NB4 (cell line): ENCODE results near the gene ZC2HC1B.

Experiments
- DNase-seq: peaks from one replicate; pipeline ENCODE4 v3.0.0; 2010; ENCODE audit warnings: low read depth
- H3K4me3 ChIP-seq: one replicate; pipeline ENCODE4 v1.5.1; 2011; ENCODE audit warnings: mild to moderate bottlenecking, low read depth, low read length, moderate library complexity
- CTCF ChIP-seq: IDR thresholded peaks from one replicate; pipeline ENCODE4 v1.5.1; 2012; ENCODE audit warnings: low read depth, low read length
- MYC ChIP-seq: IDR thresholded peaks from 2 replicates; pipeline ENCODE4 v1.6.1; 2011; ENCODE audit warnings: low read depth, low read length
- POLR2A ChIP-seq: IDR thresholded peaks from 2 replicates; pipeline ENCODE4 v1.6.1; 2011; ENCODE audit warnings: mild to moderate bottlenecking; ENCODE audit not compliant: insufficient read length; ENCODE audit errors: extremely low read depth
- TF ChIP-seq, protein P1 (sequence below): IDR thresholded peaks from 2 replicates; pipeline ENCODE4 v1.6.1; 2011; ENCODE audit warnings: low read depth, low read length

Gene ZC2HC1B

GRCh38 chr6:143966312-143966711 is 102.0 kb downstream of the ZC2HC1B start:
- no peak for DNase-seq
- H3K4me3 ChIP-seq = no peak overlapping the region
- TF ChIP-seq CTCF (no peak), MYC (no peak), POLR2A (no peak)
- TF ChIP-seq, protein P1, sequence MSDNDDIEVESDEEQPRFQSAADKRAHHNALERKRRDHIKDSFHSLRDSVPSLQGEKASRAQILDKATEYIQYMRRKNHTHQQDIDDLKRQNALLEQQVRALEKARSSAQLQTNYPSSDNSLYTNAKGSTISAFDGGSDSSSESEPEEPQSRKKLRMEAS = no peak

DNA sequence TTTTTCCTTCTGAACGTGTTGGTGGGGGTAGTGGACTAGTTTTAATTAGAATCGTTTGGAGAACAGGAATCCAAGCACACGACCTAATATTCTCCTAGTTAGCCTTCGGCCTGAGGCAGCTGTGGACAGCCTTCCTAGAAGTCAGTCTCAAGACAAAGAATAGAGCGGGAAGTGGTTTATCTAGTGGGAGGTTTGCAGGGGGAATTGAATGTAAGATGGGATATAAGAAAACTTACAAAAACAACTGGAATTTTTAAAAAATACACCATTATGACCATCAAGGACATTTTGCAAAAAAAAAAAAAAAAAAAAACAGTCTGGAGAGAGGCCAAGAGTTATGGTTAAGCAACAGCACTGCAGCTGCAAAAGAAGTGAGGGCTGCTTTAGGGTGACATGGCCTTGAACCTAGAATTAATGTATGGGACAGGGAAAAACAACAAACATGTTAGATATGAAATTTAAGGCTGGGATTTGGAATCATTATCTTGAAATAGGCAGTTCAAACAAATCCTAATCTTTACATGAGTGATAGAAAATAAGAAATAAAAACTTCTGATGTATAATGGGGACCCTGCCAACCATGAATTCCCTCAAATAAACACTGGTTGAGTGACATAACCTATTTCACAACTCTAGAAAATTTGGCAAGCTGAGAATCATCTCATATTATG is 103.6 kb downstream of the ZC2HC1B start:
- TF ChIP-seq MYC (no peak), CTCF (no peak), POLR2A (no peak)
- TF ChIP-seq, protein P1 = no peak
- H3K4me3 ChIP-seq = no peak overlapping the region
- no peak for DNase-seq

GRCh38 chr6:143969077-143969476 is 104.8 kb downstream of the ZC2HC1B start:
- TF ChIP-seq MYC (no peak), POLR2A (no peak), CTCF (no peak)
- TF ChIP-seq, protein P1 = no peak
- DNase-seq = no peak
- H3K4me3 ChIP-seq = no peak overlapping the region

DNA sequence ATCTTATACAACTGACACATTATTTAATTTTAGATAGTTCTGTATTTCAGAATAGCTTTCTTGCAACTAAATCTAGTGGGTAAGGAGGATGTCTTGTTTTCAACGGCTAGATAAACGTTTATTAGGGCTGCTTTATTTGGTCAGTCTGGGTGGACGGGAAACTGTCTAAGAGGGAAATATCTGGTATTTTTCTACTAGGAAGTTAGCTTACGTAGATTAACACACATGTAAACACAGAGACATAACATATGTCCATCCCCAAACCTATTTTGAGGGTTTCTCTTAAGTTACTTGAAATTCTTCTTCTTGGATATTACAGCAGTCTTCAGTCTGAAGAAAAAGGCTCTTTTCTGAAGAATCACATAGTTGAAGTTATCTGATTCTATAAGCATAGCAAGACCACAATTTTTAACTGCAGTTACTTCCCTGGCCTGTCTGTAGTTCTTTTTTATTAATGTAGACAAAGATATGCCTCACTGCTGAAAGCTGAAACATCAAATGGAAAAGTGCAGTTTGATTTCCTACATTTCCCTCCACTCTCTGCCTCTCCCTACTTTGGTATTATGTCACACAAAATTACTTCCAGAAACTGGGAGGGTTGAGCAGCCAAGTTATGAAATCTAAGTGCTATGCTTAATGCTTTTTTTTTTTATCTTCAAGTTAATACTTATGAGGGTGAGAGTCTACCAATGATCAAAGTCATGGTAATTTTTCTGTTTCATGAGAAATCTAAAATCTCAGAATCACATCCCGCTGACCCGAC is 106.4 kb downstream of the ZC2HC1B start:
- DNase-seq = no peak
- TF ChIP-seq, protein P1 = no peak
- TF ChIP-seq CTCF (no peak), POLR2A (no peak), MYC (no peak)
- H3K4me3 ChIP-seq = no peak overlapping the region

GRCh38 chr6:143971482-143972205 is 107.4 kb downstream of the ZC2HC1B start:
- no peak for DNase-seq
- TF ChIP-seq CTCF = no peak
- TF ChIP-seq MYC = no peak
- TF ChIP-seq, protein P1 = no peak
- TF ChIP-seq POLR2A = no peak
- H3K4me3 ChIP-seq = no peak overlapping the region
